ENCODE results near the gene MAP4K4. TPM values are rescaled to one million over a fixed set of nuclear protein-coding genes. Genes with fewer than 3 reads are reported as not detected.

Gene MAP4K4
- total RNA-seq, 1 experiment from 2014 or later, result 162 TPM

GRCh38 chr2:101820519-101820918 lies 123.0 kb downstream of the MAP4K4 start:
- Mint-ChIP-seq H3K36me3 (ENCODE audit: insufficient read depth, unreplicated experiment) (peaks cover 6% of the 10 kb centered on the region), H3K9me3 (ENCODE audit: unreplicated experiment) (no peaks in the 10 kb centered on the region), H3K27me3 (ENCODE audit: insufficient read depth, unreplicated experiment) (no peaks in the 10 kb centered on the region), H3K4me1 (ENCODE audit: insufficient read depth, unreplicated experiment) (peaks cover 71% of the 10 kb centered on the region), H3K4me3 (ENCODE audit: unreplicated experiment) (peak overlapping the region; percentile 21), H3K27ac (ENCODE audit: low read depth, unreplicated experiment) (peak overlapping the region; percentile 75)
- intact Hi-C loops (cut with micrococcal nuclease), result no loop called here
- ChIA-PET CTCF (interaction anchor here (0.6 to 0.7 kb wide), 2 partner anchors 200 to 463 kb away, joined by 3 to 4 read pairs; no protein-coding TSS in a partner anchor), POLR2A (interaction anchor here (0.6 to 4.7 kb wide), 6 partner anchors 12 to 392 kb away, joined by 3 to 28 read pairs (median 6); no protein-coding TSS in a partner anchor)
- TF ChIP-seq, protein P1, sequence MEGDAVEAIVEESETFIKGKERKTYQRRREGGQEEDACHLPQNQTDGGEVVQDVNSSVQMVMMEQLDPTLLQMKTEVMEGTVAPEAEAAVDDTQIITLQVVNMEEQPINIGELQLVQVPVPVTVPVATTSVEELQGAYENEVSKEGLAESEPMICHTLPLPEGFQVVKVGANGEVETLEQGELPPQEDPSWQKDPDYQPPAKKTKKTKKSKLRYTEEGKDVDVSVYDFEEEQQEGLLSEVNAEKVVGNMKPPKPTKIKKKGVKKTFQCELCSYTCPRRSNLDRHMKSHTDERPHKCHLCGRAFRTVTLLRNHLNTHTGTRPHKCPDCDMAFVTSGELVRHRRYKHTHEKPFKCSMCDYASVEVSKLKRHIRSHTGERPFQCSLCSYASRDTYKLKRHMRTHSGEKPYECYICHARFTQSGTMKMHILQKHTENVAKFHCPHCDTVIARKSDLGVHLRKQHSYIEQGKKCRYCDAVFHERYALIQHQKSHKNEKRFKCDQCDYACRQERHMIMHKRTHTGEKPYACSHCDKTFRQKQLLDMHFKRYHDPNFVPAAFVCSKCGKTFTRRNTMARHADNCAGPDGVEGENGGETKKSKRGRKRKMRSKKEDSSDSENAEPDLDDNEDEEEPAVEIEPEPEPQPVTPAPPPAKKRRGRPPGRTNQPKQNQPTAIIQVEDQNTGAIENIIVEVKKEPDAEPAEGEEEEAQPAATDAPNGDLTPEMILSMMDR (IDR thresholded peaks at IDR 0.05; ENCODE audit: unreplicated experiment), result no peak
- no TSS peak for BruUV-seq (replicated peaks)
- DNase-seq (ENCODE audit: unreplicated experiment), result peak; percentile 88

GRCh38 chr2:101821059-101821805 lies 123.7 kb downstream of the MAP4K4 start:
- no peaks in the 10 kb centered on the region for H3K27me3 Mint-ChIP-seq (ENCODE audit: insufficient read depth, unreplicated experiment)
- H3K4me3 Mint-ChIP-seq (ENCODE audit: unreplicated experiment), result no peak overlapping the region
- peaks cover 65% of the 10 kb centered on the region for H3K4me1 Mint-ChIP-seq (ENCODE audit: insufficient read depth, unreplicated experiment)
- H3K27ac Mint-ChIP-seq (ENCODE audit: low read depth, unreplicated experiment), result peak overlapping the region; percentile 75
- intact Hi-C loops (cut with micrococcal nuclease), result no loop called here
- H3K36me3 Mint-ChIP-seq (ENCODE audit: insufficient read depth, unreplicated experiment), result peaks cover 13% of the 10 kb centered on the region
- TF ChIP-seq, protein P1 (IDR thresholded peaks at IDR 0.05; ENCODE audit: unreplicated experiment), result no peak
- no peaks in the 10 kb centered on the region for H3K9me3 Mint-ChIP-seq (ENCODE audit: unreplicated experiment)
- BruUV-seq (replicated peaks), result no TSS peak
- POLR2A ChIA-PET, result interaction anchor here (0.9 to 11.7 kb wide), 10 partner anchors 10 to 304 kb away, joined by 3 to 159 read pairs (median 4); partner anchors contain the start of gene MAP4K4
- CTCF ChIA-PET, result interaction anchor here (0.6 to 2.8 kb wide), 13 partner anchors 11 to 404 kb away, joined by 3 to 22 read pairs (median 3); no protein-coding TSS in a partner anchor
- DNase-seq (ENCODE audit: unreplicated experiment), result no peak

DNA sequence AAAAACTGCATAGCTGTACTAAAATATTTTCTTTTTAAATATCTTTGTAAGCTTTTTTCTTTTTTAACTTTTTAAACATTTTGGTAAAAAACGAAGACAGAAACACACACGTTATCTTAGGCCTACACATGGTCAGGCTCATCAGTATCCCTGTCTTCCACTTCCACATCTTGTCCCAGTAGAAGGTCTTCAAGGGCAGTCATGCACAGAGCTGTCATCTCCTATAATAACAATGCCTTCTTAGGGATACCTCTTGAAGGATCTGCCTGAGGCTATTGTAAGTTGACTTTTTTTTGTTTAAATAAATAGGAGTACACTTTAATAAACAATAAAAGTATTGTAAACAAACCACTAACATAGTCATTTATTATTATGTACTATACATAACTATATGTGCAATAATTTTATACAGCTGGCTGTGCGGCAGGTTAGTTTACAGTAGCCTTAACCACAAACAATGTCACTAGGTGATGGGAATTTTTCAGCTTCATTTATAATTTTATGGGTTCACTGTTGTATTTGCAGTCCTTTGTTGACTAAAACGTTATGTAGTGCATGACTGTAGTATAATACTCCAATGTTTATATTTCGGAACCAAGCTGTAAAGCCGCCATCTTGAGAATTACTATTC lies 124.4 kb downstream of the MAP4K4 start:
- no TSS peak for BruUV-seq (replicated peaks)
- Mint-ChIP-seq H3K4me1 (ENCODE audit: insufficient read depth, unreplicated experiment) (peaks cover 66% of the 10 kb centered on the region), H3K36me3 (ENCODE audit: insufficient read depth, unreplicated experiment) (peaks cover 9% of the 10 kb centered on the region), H3K4me3 (ENCODE audit: unreplicated experiment) (no peak overlapping the region), H3K9me3 (ENCODE audit: unreplicated experiment) (no peaks in the 10 kb centered on the region), H3K27me3 (ENCODE audit: insufficient read depth, unreplicated experiment) (no peaks in the 10 kb centered on the region), H3K27ac (ENCODE audit: low read depth, unreplicated experiment) (peak overlapping the region; percentile 43)
- TF ChIP-seq, protein P1 (IDR thresholded peaks at IDR 0.05; ENCODE audit: unreplicated experiment), result no peak
- DNase-seq (ENCODE audit: unreplicated experiment), result no peak
- ChIA-PET CTCF (interaction anchor here (0.6 to 2.8 kb wide), 16 partner anchors 10 to 405 kb away, joined by 3 to 22 read pairs (median 4); no protein-coding TSS in a partner anchor), POLR2A (interaction anchor here (0.7 to 11.7 kb wide), 11 partner anchors 9 to 304 kb away, joined by 3 to 159 read pairs (median 4); partner anchors contain the start of gene MAP4K4)
- intact Hi-C loops (cut with micrococcal nuclease), result loop anchor here (2.0 kb wide), 1 partner anchor 85 kb away; no protein-coding TSS in a partner anchor

Data from MCF 10A (cell line).